Esophagus mucosa (tissue), 1 donor: ENCODE results near the gene SLC37A4. TPM values are rescaled to one million over a fixed set of nuclear protein-coding genes. Genes with fewer than 3 reads are reported as not detected.

Experiments used
- total RNA-seq: library from RNA; stranded (reverse); gene quantifications from one replicate; pipeline ENCODE4 v1.2.4, GENCODE V29; 2023
- donor health status: DM: yes; HTN: yes; CAD: no.

SLC37A4 gene
- total RNA-seq, 1 donor from 2014 or later: 7.2 TPM

Other genes with a start within 250 kb of the SLC37A4 start
- gene DDX6, start 239.7 kb downstream of the SLC37A4 start, total RNA-seq: 65.8 TPM
- 0.20 TPM for gene CXCR5, start 147.0 kb downstream of the SLC37A4 start, total RNA-seq
- gene BCL9L, start 105.0 kb downstream of the SLC37A4 start, total RNA-seq: 44.6 TPM
- 0.32 TPM for gene UPK2, start 74.6 kb downstream of the SLC37A4 start, total RNA-seq
- not detected for gene FOXR1, start 59.1 kb downstream of the SLC37A4 start, total RNA-seq
- gene CENATAC, start 32.7 kb downstream of the SLC37A4 start, total RNA-seq: 11.9 TPM
- gene RPS25, start 12.5 kb downstream of the SLC37A4 start, total RNA-seq: 1,002 TPM
- gene TRAPPC4, start 12.1 kb downstream of the SLC37A4 start, total RNA-seq: 42.4 TPM
- 63.2 TPM for gene HYOU1, start 26.3 kb upstream of the SLC37A4 start, total RNA-seq
- 17.8 TPM for gene VPS11, start 36.9 kb upstream of the SLC37A4 start, total RNA-seq
- 23.7 TPM for gene HMBS, start 54.0 kb upstream of the SLC37A4 start, total RNA-seq
- gene DPAGT1, start 71.0 kb upstream of the SLC37A4 start, total RNA-seq: 36.3 TPM
- 6.5 TPM for gene C2CD2L, start 76.5 kb upstream of the SLC37A4 start, total RNA-seq
- 13.2 TPM for gene HINFP, start 90.7 kb upstream of the SLC37A4 start, total RNA-seq
- 0.52 TPM for gene ABCG4, start 118.2 kb upstream of the SLC37A4 start, total RNA-seq
- gene NLRX1, start 137.8 kb upstream of the SLC37A4 start, total RNA-seq: 60.3 TPM
- not detected for gene NHERF4, start 154.6 kb upstream of the SLC37A4 start, total RNA-seq
- gene CBL, start 175.5 kb upstream of the SLC37A4 start, total RNA-seq: 11.0 TPM